ENCODE measurements around the gene PIK3CB. TPM values are rescaled to one million over a fixed set of nuclear protein-coding genes. Genes with fewer than 3 reads are reported as not detected.
A peak's percentile ranks its signal among the peaks of the same experiment; 100 is the strongest.

Gene PIK3CB
- polyA plus RNA-seq, 3 donors: 14.1 to 33.6 (median 20.4) TPM

DNA sequence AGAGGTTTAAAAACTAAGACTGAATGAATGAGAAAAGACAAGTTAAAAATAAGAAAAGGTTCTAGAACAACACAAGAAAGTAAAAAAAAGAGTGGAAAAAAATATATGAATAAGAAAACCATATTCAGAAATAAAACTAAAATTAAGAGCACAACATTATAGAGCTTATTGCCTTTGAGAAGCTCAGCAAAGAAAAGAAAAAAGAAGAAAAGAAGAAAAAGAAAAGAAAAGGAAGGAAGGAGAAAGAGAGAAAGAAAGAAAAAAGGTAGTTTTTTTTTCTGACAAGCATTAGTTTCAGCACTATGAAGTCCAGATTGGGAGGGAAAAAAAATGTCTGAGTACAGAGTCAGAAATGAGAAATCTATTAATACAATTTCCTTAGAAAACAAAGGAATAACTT lies 144.7 kb downstream of the PIK3CB start:
- no peaks in the 10 kb centered on the region for H3K27me3 Mint-ChIP-seq (ENCODE audit: low read depth in 3 of 3)
- TF ChIP-seq, protein P1, sequence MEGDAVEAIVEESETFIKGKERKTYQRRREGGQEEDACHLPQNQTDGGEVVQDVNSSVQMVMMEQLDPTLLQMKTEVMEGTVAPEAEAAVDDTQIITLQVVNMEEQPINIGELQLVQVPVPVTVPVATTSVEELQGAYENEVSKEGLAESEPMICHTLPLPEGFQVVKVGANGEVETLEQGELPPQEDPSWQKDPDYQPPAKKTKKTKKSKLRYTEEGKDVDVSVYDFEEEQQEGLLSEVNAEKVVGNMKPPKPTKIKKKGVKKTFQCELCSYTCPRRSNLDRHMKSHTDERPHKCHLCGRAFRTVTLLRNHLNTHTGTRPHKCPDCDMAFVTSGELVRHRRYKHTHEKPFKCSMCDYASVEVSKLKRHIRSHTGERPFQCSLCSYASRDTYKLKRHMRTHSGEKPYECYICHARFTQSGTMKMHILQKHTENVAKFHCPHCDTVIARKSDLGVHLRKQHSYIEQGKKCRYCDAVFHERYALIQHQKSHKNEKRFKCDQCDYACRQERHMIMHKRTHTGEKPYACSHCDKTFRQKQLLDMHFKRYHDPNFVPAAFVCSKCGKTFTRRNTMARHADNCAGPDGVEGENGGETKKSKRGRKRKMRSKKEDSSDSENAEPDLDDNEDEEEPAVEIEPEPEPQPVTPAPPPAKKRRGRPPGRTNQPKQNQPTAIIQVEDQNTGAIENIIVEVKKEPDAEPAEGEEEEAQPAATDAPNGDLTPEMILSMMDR (IDR thresholded peaks at IDR 0.05): no peak
- DNase-seq: no peak
- Histone ChIP-seq H3K4me1 (ENCODE audit: control insufficient read depth in 1 of 2, insufficient read depth in 2 of 2, low read length in 2 of 2) (no peaks in the 10 kb centered on the region), H3K79me2 (ENCODE audit: insufficient read depth, low read length) (no peaks in the 10 kb centered on the region), H3K27me3 (ENCODE audit: control insufficient read depth in 2 of 2, insufficient read depth in 2 of 2, low read length in 2 of 2) (no peaks in the 10 kb centered on the region), H3K9me3 (replicated peaks in 1 of 2; ENCODE audit: control insufficient read depth in 1 of 2, insufficient read depth in 1 of 2, low read length in 2 of 2) (no peaks in the 10 kb centered on the region), H4K20me1 (ENCODE audit: insufficient read depth, low read length) (peaks cover 9% of the 10 kb centered on the region), H3K36me3 (replicated peaks in 1 of 2; ENCODE audit: control insufficient read depth in 1 of 2, insufficient read depth in 2 of 2, low read length in 2 of 2) (peaks cover 41 to 98% of the 10 kb centered on the region in 2 donors), H3K4me2 (replicated peaks; ENCODE audit: extremely low read depth, low read length, poor library complexity, severe bottlenecking) (no peak overlapping the region), H3K4me3 (replicated peaks in 1 of 3; ENCODE audit: low read depth in 2 of 3, low read length in 3 of 3) (no peak overlapping the region), H3K27ac (ENCODE audit: low read depth in 1 of 2, low read length in 2 of 2) (no peak overlapping the region), H3K9ac (ENCODE audit: insufficient read depth, low read length, poor library complexity, severe bottlenecking) (no peak overlapping the region), H2AFZ (ENCODE audit: insufficient read depth, low read depth, low read length, poor library complexity, severe bottlenecking) (no peak overlapping the region)
- H3K4me1 Mint-ChIP-seq: peaks cover 12% of the 10 kb centered on the region
- H3K4me3 Mint-ChIP-seq: no peak overlapping the region
- no peaks in the 10 kb centered on the region for H3K9me3 Mint-ChIP-seq
- H3K36me3 Mint-ChIP-seq: peaks cover 56 to 76% of the 10 kb centered on the region in 2 donors
- intact Hi-C loops (cut with micrococcal nuclease): loop anchor here in 1 of 2 donors (10.0 kb wide), 1 partner anchor 95 kb away; the partner anchor contains the start of gene CEP70
- H3K27ac Mint-ChIP-seq: no peak overlapping the region

DNA sequence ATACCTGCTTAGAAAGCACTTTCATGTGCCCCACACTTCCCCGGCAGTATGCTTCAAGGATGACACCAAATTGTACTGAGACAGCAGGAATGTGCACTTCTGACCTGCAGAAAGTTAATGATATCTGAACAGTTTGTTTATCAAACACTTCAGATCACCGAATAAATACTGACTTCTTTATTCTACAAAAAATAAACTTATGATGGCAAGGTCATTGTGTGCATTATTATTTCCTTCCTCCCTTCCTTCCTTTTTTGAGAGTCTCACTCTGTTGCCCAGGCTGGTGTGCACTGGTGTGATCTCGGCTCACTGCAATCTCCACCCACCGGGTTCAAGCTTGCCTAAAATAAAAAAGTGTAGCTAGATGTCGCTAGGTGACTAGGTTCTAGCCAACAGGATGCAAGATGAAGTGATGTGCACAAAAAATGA lies 145.8 kb downstream of the PIK3CB start:
- H3K79me2 ChIP-seq (ENCODE audit: insufficient read depth, low read length): no peaks in the 10 kb centered on the region
- H3K27ac ChIP-seq (ENCODE audit: low read depth in 1 of 2, low read length in 2 of 2): no peak overlapping the region
- no peak for DNase-seq
- peaks cover 44 to 95% of the 10 kb centered on the region in 2 donors for H3K36me3 ChIP-seq (replicated peaks in 1 of 2; ENCODE audit: control insufficient read depth in 1 of 2, insufficient read depth in 2 of 2, low read length in 2 of 2)
- Mint-ChIP-seq H3K4me1 (peaks cover 12% of the 10 kb centered on the region), H3K4me3 (no peak overlapping the region), H3K36me3 (peaks cover 53 to 74% of the 10 kb centered on the region in 2 donors), H3K27ac (peak overlapping the region in 2 of 7 donors; percentile 64 to 67), H3K27me3 (ENCODE audit: low read depth in 3 of 3) (no peaks in the 10 kb centered on the region), H3K9me3 (no peaks in the 10 kb centered on the region)
- intact Hi-C loops (cut with micrococcal nuclease): no loop called here
- no CpG with 5 or more reads among the region's 5 CpGs for WGBS (ENCODE audit: insufficient coverage)
- H2AFZ ChIP-seq (ENCODE audit: insufficient read depth, low read depth, low read length, poor library complexity, severe bottlenecking): no peak overlapping the region
- no peaks in the 10 kb centered on the region for H3K4me1 ChIP-seq (ENCODE audit: control insufficient read depth in 1 of 2, insufficient read depth in 2 of 2, low read length in 2 of 2)
- TF ChIP-seq, protein P1 (IDR thresholded peaks at IDR 0.05): no peak
- H3K9me3 ChIP-seq (replicated peaks in 1 of 2; ENCODE audit: control insufficient read depth in 1 of 2, insufficient read depth in 1 of 2, low read length in 2 of 2): no peaks in the 10 kb centered on the region
- H4K20me1 ChIP-seq (ENCODE audit: insufficient read depth, low read length): peaks cover 9% of the 10 kb centered on the region
- H3K4me2 ChIP-seq (replicated peaks; ENCODE audit: extremely low read depth, low read length, poor library complexity, severe bottlenecking): no peak overlapping the region
- H3K4me3 ChIP-seq (replicated peaks in 1 of 3; ENCODE audit: low read depth in 2 of 3, low read length in 3 of 3): no peak overlapping the region
- no peaks in the 10 kb centered on the region for H3K27me3 ChIP-seq (ENCODE audit: control insufficient read depth in 2 of 2, insufficient read depth in 2 of 2, low read length in 2 of 2)
- H3K9ac ChIP-seq (ENCODE audit: insufficient read depth, low read length, poor library complexity, severe bottlenecking): no peak overlapping the region

Data from CD14-positive monocyte (primary cell).